ENCODE measurements around the gene CPSF2. TPM values are rescaled to one million over a fixed set of nuclear protein-coding genes. Genes with fewer than 3 reads are reported as not detected.

Gene CPSF2
- polyA plus RNA-seq (2013) = 29.9 and 33.8 TPM in 2 replicates

DNA sequence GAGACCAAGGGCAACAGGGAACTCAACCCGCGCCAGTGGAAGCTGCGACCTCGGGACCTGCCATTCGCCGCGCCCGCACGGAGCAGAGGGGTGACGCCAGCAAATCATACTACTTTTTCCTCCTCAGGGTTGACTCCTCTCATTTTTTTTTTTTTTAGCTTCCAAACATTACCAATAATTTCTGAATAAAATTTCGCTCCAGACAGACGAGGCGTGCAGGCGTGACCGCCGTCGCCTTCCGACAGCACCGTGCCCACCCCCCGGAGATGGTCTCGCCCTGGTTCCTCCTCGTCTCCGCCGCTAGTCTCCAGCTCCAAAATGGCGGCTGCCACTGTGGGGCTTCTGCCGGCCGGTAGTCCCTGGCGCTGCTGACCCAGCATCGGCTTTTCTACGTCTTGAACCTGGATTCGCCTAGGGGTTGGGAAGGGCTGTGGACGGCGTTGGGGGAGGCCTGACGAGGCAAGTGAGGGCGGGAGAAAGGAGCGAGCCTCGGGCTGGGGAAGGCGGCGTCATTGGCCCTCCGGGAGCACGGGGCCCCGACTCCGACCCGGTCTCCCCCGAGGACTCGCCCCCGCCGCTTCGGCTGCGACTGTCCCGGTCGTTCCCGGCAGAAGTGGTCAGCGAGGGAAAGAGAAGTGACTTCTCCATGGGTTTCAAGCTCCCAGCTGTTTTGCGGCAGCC, at the start of gene CPSF2, which contains the start of gene NDUFB1:
CPSF2 (plus strand) TSS at position 300 of the 681 bp plus-strand sequence. CDS start 9,016 bp downstream, outside the sequence.
NDUFB1 (minus strand) TSS at position 37 of the 681 bp plus-strand sequence. CDS start 4,069 bp downstream, outside the sequence.
- H3K18ac ChIP-seq (ENCODE audit: low read length) = peak within 1 kb of the TSS; percentile 98
- DNase-seq = peak; percentile 69 to 87
- peak within 1 kb of the TSS; percentile 100 for H3K9ac ChIP-seq (ENCODE audit: low read length)
- H2AFZ ChIP-seq (ENCODE audit: insufficient read depth, low read length, poor library complexity) = peak within 1 kb of the TSS; percentile 96
- peak within 1 kb of the TSS; percentile 63 for H3K4me2 ChIP-seq (ENCODE audit: low read length)
- peak within 1 kb of the TSS; percentile 81 for H2BK120ac ChIP-seq (ENCODE audit: insufficient read depth, low read length, poor library complexity)
- peak within 1 kb of the TSS; percentile 99 for H3K4me3 ChIP-seq (ENCODE audit: low read depth, low read length)
- peak within 1 kb of the TSS; percentile 98 for H2BK5ac ChIP-seq (ENCODE audit: low read depth, low read length, poor library complexity)
- peak within 1 kb of the TSS; percentile 97 for H4K8ac ChIP-seq (ENCODE audit: low read depth, low read length)
- peak within 1 kb of the TSS; percentile 97 for H3K27ac ChIP-seq (ENCODE audit: low read depth, low read length)
- H2AK5ac ChIP-seq (ENCODE audit: low read length) = peak within 1 kb of the TSS; percentile 98
- H2BK12ac ChIP-seq (ENCODE audit: low read length) = peak within 1 kb of the TSS; percentile 73
- peaks cover 21% of the 10 kb centered on the region for H3K79me2 ChIP-seq (ENCODE audit: control insufficient read depth, insufficient read depth, low read length, poor library complexity)
- peak within 1 kb of the TSS; percentile 98 for H4K91ac ChIP-seq (ENCODE audit: low read depth, low read length)
- H3K4ac ChIP-seq (ENCODE audit: low read depth, low read length) = peak within 1 kb of the TSS; percentile 91
- no CpG with 5 or more reads among the region's 55 CpGs for WGBS (ENCODE audit: extremely low coverage, insufficient coverage, insufficient read length)
- H3K4me1 ChIP-seq (ENCODE audit: control insufficient read depth in 1 of 2, insufficient read depth in 2 of 2, low read length in 2 of 2) = peaks cover 7 to 12% of the 10 kb centered on the region in 2 experiments
- peak within 1 kb of the TSS; percentile 76 for H3K23ac ChIP-seq (ENCODE audit: low read length)
- peaks cover 13% of the 10 kb centered on the region for H3K79me1 ChIP-seq (ENCODE audit: low read length)
- H3K36me3 ChIP-seq (ENCODE audit: control insufficient read depth in 1 of 2, insufficient read depth in 2 of 2, low read length in 2 of 2) = peaks cover 2 to 9% of the 10 kb centered on the region in 2 experiments
- H3K14ac ChIP-seq (ENCODE audit: low read length) = peak within 1 kb of the TSS; percentile 98
- H3K9me3 ChIP-seq (ENCODE audit: insufficient read depth, low read depth, low read length) = no peaks in the 10 kb centered on the region
- H4K12ac ChIP-seq (ENCODE audit: low read depth, low read length) = peak within 1 kb of the TSS; percentile 98
- H3K27me3 ChIP-seq (ENCODE audit: insufficient read depth, low read length) = no peaks in the 10 kb centered on the region

DNA sequence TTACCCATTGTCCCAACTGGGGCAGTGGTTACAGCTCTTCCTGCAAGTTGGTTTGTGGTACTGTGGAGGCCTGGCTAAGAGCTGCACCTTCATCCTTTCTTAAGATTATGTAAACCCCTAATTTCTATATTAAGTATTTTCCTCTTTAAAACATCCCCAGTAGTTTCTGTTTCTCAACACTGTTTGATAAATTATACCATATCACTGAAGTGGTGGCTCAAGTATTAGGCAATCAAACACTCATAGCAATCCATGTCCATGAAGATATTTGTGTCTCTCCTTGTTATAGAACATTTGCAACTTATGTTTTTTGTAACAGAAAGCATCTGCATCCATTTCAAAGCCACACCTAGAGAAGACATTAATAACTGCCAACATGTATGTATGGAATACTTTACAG, 47.2 kb upstream of the CPSF2 start:
- Histone ChIP-seq H4K12ac (ENCODE audit: low read depth, low read length) (no peak overlapping the region), H2BK12ac (ENCODE audit: low read length) (no peak overlapping the region), H3K4me2 (ENCODE audit: low read length) (no peak overlapping the region)

DNA sequence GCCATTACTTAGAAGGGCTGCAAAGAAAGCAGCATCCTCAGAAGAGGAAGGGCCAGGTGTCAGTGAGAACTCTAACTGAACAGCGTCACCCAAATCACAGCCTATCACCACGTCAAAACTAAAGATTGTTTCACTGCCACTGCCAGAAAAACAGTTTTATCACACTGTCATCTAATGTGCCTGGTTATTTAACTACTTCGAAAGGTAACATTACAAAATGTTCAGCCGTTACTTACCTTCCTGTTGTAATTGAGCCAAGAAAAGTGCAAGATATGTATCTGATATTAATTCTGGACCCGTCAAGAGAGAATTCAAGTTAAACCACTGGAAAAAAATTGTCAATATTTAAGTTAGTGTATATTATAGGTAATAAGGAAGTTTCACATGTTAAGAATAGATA, 33.3 kb upstream of the CPSF2 start:
- Histone ChIP-seq H2AFZ (ENCODE audit: insufficient read depth, low read length, poor library complexity) (no peak overlapping the region), H3K4me3 (ENCODE audit: low read depth, low read length) (no peak overlapping the region), H2AK5ac (ENCODE audit: low read length) (no peak overlapping the region), H3K4ac (ENCODE audit: low read depth, low read length) (no peak overlapping the region), H3K27me3 (ENCODE audit: insufficient read depth, low read length) (no peaks in the 10 kb centered on the region), H2BK5ac (ENCODE audit: low read depth, low read length, poor library complexity) (no peak overlapping the region), H4K12ac (ENCODE audit: low read depth, low read length) (no peak overlapping the region), H3K23ac (ENCODE audit: low read length) (no peak overlapping the region), H2BK12ac (ENCODE audit: low read length) (no peak overlapping the region), H3K79me2 (ENCODE audit: control insufficient read depth, insufficient read depth, low read length, poor library complexity) (no peaks in the 10 kb centered on the region), H3K36me3 (ENCODE audit: control insufficient read depth in 1 of 2, insufficient read depth in 2 of 2, low read length in 2 of 2) (peaks cover 2 to 3% of the 10 kb centered on the region in 2 experiments), H3K14ac (ENCODE audit: low read length) (no peak overlapping the region), H3K9me3 (ENCODE audit: insufficient read depth, low read depth, low read length) (no peaks in the 10 kb centered on the region), H3K79me1 (ENCODE audit: low read length) (no peaks in the 10 kb centered on the region), H4K8ac (ENCODE audit: low read depth, low read length) (no peak overlapping the region), H3K4me1 (ENCODE audit: control insufficient read depth in 1 of 2, insufficient read depth in 2 of 2, low read length in 2 of 2) (no peaks in the 10 kb centered on the region), H4K91ac (ENCODE audit: low read depth, low read length) (no peak overlapping the region), H3K18ac (ENCODE audit: low read length) (no peak overlapping the region), H3K9ac (ENCODE audit: low read length) (no peak overlapping the region), H3K4me2 (ENCODE audit: low read length) (no peak overlapping the region), H3K27ac (ENCODE audit: low read depth, low read length) (no peak overlapping the region), H2BK120ac (ENCODE audit: insufficient read depth, low read length, poor library complexity) (no peak overlapping the region)
- no peak for DNase-seq
- no CpG with 5 or more reads among the region's 5 CpGs for WGBS (ENCODE audit: extremely low coverage, insufficient coverage, insufficient read length)

More for the DNA sequence above, 47.2 kb upstream of the CPSF2 start:
- no peaks in the 10 kb centered on the region for H3K27me3 ChIP-seq (ENCODE audit: insufficient read depth, low read length)
- no peak overlapping the region for H2AK5ac ChIP-seq (ENCODE audit: low read length)
- H3K9ac ChIP-seq (ENCODE audit: low read length) = no peak overlapping the region
- no peak overlapping the region for H3K18ac ChIP-seq (ENCODE audit: low read length)
- no peak for DNase-seq
- no peak overlapping the region for H3K23ac ChIP-seq (ENCODE audit: low read length)
- H3K27ac ChIP-seq (ENCODE audit: low read depth, low read length) = no peak overlapping the region
- H3K4ac ChIP-seq (ENCODE audit: low read depth, low read length) = no peak overlapping the region
- no peak overlapping the region for H3K14ac ChIP-seq (ENCODE audit: low read length)
- no peaks in the 10 kb centered on the region for H3K9me3 ChIP-seq (ENCODE audit: insufficient read depth, low read depth, low read length)
- no peaks in the 10 kb centered on the region for H3K79me2 ChIP-seq (ENCODE audit: control insufficient read depth, insufficient read depth, low read length, poor library complexity)
- no peak overlapping the region for H2AFZ ChIP-seq (ENCODE audit: insufficient read depth, low read length, poor library complexity)
- H2BK5ac ChIP-seq (ENCODE audit: low read depth, low read length, poor library complexity) = no peak overlapping the region
- H4K91ac ChIP-seq (ENCODE audit: low read depth, low read length) = no peak overlapping the region
- no peak overlapping the region for H3K4me3 ChIP-seq (ENCODE audit: low read depth, low read length)
- peaks cover 9 to 10% of the 10 kb centered on the region in 2 experiments for H3K36me3 ChIP-seq (ENCODE audit: control insufficient read depth in 1 of 2, insufficient read depth in 2 of 2, low read length in 2 of 2)
- H4K8ac ChIP-seq (ENCODE audit: low read depth, low read length) = no peak overlapping the region
- no peaks in the 10 kb centered on the region for H3K4me1 ChIP-seq (ENCODE audit: control insufficient read depth in 1 of 2, insufficient read depth in 2 of 2, low read length in 2 of 2)
- H2BK120ac ChIP-seq (ENCODE audit: insufficient read depth, low read length, poor library complexity) = no peak overlapping the region
- H3K79me1 ChIP-seq (ENCODE audit: low read length) = no peaks in the 10 kb centered on the region

DNA sequence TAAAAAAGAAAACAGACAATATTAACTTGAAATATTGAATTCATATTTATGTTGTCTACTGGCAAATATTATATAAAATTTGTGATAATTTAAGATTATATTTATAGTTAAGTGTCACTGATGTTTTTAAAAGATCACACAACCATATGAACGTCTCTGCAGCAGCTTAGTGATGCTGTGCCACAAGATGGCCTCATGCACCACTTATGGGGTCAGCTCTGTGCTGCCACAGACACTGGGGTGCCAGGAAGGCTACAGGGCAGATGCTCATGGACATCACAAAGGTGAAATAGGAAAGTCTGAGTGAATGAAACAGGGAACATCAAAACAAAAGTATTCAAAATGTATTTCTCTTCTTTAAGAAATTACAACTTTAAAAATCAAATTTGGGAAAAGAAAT, 28.4 kb upstream of the CPSF2 start:
- Histone ChIP-seq H3K18ac (ENCODE audit: low read length) (no peak overlapping the region), H2BK120ac (ENCODE audit: insufficient read depth, low read length, poor library complexity) (no peak overlapping the region), H4K8ac (ENCODE audit: low read depth, low read length) (no peak overlapping the region), H3K79me1 (ENCODE audit: low read length) (no peaks in the 10 kb centered on the region), H4K12ac (ENCODE audit: low read depth, low read length) (no peak overlapping the region), H3K4me1 (ENCODE audit: control insufficient read depth in 1 of 2, insufficient read depth in 2 of 2, low read length in 2 of 2) (no peaks in the 10 kb centered on the region), H3K9ac (ENCODE audit: low read length) (no peak overlapping the region), H3K9me3 (ENCODE audit: insufficient read depth, low read depth, low read length) (no peaks in the 10 kb centered on the region), H4K91ac (ENCODE audit: low read depth, low read length) (no peak overlapping the region), H3K27me3 (ENCODE audit: insufficient read depth, low read length) (no peaks in the 10 kb centered on the region), H3K27ac (ENCODE audit: low read depth, low read length) (no peak overlapping the region), H2BK12ac (ENCODE audit: low read length) (no peak overlapping the region), H3K36me3 (ENCODE audit: control insufficient read depth in 1 of 2, insufficient read depth in 2 of 2, low read length in 2 of 2) (peaks cover 7% of the 10 kb centered on the region in 2 experiments), H3K4me3 (ENCODE audit: low read depth, low read length) (no peak overlapping the region), H3K79me2 (ENCODE audit: control insufficient read depth, insufficient read depth, low read length, poor library complexity) (peaks cover 2% of the 10 kb centered on the region), H2AK5ac (ENCODE audit: low read length) (no peak overlapping the region), H2BK5ac (ENCODE audit: low read depth, low read length, poor library complexity) (no peak overlapping the region), H3K4ac (ENCODE audit: low read depth, low read length) (no peak overlapping the region), H2AFZ (ENCODE audit: insufficient read depth, low read length, poor library complexity) (no peak overlapping the region), H3K14ac (ENCODE audit: low read length) (no peak overlapping the region), H3K4me2 (ENCODE audit: low read length) (no peak overlapping the region), H3K23ac (ENCODE audit: low read length) (no peak overlapping the region)
- no peak for DNase-seq
- no CpG with 5 or more reads among the region's 1 CpG for WGBS (ENCODE audit: extremely low coverage, insufficient coverage, insufficient read length)

Data from trophoblast cell (in vitro differentiated cells and primary cell).